Stimulated activated naive CD4-positive, alpha-beta T cell (primary cell): Measurements from ENCODE around the gene MRTFA.

Experiments
- DNase-seq, 6 experiments: peaks; one replicate each; lab custom pipeline; 2025; lab: John Stamatoyannopoulos, UW

The MRTFA gene

DNA sequence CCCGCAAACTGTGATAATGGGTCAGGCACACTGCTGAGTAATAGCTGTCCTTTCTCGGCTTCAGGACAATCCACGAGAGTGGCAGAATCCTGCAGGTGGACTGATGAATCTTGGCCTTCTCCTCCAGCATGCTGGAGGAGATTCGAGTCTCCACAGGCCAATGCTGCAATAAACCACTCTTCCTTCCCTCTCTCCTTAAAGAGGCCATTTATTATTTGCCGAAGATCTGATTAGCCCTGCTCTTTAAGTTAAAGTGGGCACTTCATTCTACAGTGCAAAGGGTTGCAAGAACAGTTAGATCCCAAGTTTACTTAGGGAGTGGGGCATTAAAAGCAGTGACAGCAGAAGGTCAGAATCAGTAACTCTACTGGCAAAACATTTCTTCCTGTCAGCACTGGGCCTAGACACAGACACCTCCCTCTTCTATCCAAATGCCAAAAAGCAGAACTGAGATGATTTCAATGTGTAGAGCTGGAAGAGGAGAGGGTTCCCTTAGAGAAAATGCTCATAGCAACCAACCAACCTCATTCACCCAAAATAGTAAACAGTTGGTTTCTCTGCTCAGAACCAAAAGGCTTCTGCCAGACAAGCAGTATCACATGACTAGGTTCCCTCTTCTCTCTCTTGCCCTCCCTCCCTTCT is 144.4 kb downstream of the MRTFA start:
- peak in 3 of 6 experiments; percentile 16 to 20 (median 17) for DNase-seq

DNA sequence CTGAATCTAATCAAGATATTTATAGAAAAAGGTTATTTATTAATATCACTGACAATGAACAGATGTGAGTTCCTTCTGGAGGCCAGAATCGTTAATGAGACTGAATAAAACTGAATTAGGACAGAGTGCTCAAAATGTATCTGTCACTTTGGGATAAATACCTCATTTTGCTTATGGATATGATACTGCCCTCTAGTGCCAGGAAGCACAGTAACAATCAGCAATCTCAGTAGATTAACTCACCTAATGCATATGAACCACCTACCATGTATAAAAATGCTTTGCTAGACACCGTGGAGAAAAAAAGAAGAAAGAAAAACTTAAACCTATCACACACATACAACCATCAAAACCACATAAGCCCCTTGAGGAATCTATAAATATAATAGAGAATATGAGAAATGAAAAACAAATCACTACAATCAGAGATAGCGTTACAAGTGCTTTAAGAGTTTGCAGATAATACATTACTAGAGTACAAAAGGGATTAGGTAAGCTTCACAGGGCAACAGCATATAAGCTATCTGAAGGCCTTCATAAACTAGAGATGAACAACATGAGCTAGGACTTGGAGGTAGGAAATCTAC is 148.8 kb downstream of the MRTFA start:
- DNase-seq, result peak in 3 of 6 experiments; percentile 25 to 38 (median 33)

- DNase-seq, result no peak
Observed at GRCh38 chr22:40486962-40487602, 149.4 kb downstream of the MRTFA start.

DNA sequence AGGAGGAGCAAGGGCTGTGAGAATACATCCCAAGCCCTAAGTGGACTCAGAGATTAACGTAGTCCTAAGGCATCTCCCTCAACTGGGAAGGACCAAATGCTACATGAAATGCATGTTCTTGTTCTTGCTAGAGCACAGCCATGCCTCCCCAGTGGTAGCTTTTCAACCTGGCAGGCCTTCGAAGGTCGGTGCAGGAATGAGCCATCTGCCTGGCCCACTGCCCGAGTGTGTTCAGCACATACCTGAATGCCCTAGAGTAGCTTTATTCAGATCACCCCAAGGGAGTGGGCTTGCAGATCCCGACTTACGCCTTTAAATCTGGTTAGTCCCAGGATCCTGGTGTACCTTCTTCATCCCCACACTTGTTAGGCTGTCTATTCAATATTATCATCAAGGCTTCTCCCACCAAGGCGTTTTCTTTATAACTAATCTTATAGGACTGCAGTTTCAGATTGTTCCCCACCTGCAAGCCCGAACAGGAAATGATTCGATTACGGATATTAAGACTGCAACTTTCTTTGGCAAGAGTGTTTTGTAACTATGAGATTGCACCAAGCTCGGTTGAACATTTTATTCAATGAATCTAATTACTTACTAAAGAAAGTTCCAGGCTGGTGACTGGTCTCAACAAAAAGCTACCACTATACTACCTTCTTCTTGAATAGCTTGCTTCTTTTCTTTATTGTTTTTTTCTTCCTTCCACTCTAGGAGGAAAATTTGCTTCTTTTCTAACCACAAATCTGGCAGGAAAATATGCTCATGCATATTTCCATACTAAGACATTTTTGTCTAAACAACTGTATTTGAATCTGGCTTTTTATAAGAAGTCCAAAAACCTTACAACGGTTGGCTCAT is 150.5 kb downstream of the MRTFA start:
- DNase-seq, result peak in 1 of 6 experiments; percentile 11

DNA sequence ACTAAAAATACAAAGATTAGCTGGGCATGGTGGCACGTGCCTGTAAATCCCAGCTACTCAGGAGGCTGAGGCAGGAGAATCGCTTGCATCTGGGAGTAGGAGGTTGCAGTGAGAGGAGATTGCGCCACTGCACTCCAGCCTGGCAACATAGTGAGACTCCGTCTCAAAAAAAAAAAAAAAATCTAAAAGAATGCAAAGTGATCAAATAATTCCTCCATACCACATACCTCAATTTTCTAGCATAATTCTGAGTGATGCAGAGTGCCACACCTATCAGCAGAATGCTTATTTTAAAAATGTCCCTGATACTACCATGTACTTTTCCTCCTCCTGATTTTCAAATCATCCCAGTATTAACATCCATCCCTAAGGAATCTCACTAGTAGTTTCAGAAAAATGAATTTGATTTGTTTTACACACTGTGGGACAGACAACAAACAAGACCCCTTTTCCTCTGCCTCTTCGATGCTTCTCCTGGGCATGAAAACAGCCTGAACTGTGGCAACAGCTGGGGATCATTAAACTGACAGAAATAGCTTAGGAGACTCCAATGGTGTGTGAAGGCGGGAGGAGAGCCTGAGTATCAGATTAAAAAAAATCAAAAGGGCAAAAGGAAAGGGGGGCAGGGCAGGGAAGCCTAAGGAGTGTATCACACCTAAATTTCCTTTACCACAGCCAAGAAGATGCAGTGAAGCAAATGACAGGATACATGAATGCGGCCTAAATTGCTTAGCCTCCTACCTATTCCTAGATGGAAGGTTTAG is 151.4 kb downstream of the MRTFA start:
- no peak for DNase-seq

- DNase-seq, result no peak
Observed at GRCh38 chr22:40482886-40483285, 153.6 kb downstream of the MRTFA start.

- DNase-seq, result no peak
Observed at GRCh38 chr22:40482391-40482790, 154.1 kb downstream of the MRTFA start.

DNA sequence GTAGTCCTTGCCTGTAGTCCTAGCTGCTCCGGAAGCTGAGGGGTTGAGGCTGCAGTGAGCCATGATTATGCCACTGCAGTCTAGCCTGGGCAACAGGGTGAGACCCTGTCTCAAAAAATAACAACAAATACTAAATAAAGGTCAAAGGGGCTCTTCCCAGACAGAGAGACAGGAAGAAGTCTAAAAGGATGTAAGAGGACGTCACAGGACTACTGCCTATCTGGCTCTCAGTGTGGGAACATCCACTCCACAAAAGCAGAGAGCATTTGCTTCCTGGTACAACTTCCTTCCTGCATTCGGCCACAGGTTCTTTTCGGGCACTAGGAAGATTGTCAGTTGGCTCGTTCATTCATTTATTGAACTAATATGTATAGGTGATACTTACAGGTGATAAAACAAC is 155.5 kb downstream of the MRTFA start:
- DNase-seq, result no peak

DNA sequence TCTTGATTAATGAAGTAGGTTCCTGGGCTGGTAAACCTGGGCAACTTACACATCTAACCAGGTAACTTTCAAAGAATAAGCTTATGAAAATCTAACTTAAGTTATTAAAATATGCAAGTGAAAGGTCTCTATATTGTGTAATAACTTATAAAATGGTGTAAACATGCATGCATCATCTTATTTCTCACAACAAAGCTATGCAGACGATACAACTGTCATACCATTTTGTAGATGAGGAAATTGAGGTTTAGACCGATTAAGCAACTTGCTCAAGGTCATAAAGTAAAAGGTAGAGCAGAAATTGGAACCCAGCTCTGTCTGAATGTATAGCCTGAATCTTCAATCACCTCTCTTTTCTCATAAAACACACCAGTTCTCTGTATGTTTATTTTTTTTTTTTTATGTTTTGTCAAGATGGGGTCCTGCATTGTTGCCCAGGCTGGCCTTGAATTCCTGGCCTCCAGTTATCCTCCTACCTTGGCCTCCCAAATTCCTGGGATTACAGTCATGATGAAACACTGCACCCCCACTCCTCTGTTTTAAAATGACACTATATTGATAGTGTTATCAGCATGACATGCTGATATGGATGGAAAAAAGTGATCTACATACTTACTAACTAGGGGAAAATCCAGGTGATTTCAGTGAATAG is 156.5 kb downstream of the MRTFA start:
- no peak for DNase-seq

DNA sequence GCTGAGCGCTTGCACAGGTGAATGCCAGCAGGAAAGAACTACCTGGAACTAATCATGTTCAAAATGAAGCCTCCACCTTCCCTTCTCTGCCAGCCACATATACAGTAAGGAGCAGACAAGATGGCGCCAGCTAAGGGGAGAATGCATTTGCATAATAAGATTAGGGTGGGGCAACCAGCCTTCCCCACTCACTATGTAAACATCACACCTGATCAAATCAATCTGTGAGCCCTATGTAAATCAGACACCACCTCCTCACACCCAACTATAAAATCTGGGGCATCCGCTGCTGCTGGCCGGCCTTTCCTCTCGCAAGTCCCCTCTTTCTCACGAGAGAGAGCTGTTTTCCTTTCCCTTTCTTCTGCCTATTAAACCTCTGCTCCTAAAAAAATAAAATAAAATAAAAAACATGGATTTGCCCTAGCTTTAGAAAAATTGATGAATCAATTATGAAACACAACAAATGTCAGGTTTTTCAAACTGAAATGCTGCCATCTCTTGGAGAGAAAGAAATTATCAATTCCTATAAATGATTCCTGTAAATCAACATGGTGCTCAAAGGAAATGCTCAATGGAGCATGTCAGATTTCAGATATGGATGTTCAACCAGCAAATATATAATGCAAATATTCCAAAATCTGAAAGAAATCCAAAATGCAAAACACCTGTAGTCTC is 157.3 kb downstream of the MRTFA start:
- peak in 1 of 6 experiments; percentile 14 for DNase-seq

DNA sequence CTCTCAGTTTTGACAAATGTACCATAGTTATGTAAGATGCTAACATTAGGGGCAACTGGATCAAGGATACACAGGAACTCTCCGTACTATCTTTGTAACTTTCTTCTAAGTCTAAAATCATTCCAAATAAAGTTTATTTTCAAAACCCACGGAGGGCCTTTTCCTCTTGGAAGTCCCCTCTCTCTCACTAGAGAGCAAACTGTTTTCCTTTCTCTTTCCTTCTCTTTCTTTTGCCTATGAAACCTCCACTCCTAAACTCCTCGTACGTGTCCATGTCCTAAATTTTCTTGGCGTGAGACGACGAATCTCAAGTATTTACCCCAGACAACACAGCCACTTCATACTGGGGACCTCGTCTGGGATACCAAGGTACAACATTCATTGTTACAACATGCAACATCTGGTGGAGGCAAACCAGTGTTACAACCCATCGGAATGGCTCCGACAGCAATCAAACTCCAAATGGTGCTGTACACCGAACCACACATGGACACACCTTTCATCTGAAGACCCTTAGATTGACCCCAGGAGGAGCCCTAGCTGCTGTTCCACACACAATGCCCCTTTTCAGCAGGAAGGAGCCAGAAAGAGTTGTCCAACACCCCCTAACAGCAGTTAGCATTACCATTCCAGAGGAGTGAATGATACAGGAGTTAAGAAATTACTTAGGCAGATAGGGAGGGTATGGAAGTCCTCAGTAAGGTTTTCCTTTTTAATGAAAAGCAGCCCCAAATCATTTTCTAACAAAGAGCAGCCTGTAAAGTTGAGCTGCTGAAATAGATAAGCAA is 158.0 kb downstream of the MRTFA start:
- DNase-seq, result no peak

GRCh38 chr22:40477683-40478337 is 158.7 kb downstream of the MRTFA start:
- no peak for DNase-seq

DNA sequence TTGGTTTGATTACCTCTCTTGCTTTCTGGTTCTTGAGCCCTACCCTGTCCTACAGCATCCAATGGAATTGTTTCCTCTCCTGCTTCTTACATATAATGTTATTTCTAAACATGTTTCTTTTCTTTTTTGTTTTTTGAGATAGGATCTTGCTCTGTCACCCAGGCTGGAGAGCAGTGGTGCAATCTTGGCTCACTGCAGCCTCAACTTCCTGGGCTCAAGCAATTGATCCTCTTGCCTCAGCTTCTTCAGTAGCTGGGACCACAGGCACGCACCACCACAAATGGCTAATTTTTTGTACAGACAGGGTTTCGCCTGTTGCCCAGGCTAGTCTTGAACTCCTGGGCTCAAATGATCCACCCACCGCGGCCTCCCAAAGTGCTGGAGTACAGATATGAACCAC is 160.2 kb downstream of the MRTFA start:
- DNase-seq, result no peak

DNA sequence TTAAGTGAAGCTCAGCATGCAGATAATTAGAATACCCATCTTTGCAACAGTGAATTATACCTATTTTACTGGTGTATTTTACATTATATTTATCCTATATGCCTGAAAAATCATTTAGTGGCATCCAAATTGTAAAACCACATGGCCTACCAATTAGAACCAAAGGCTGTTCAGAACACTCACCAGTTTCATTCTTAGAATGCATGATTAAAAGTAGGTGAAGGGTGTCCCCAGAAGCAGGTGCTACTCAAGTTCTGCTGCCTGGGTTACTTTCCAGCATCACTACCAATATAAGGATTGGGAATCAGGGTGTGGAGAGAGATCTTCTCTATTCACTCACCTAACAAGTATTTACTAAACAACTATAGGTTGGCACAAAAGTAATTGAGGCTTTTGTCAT is 162.8 kb downstream of the MRTFA start:
- no peak for DNase-seq

DNA sequence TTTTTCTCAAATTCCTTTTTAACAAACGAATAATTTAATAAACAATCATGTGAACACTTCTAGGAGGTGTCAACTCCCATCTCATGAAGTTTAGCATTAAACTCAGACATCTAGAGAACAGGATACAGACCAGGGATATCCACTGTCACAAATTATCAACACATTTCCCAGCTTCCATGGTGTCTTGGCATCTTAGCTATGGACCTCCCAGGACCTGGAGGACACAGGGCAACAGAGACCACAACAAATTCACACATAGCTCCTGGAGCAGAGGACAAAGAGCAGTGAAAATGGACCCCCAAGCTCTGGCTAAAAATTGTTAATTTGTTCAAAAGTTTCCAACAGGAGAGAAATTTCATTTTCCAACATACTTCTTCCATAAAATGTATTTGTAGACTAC is 163.9 kb downstream of the MRTFA start:
- DNase-seq, result no peak

DNA sequence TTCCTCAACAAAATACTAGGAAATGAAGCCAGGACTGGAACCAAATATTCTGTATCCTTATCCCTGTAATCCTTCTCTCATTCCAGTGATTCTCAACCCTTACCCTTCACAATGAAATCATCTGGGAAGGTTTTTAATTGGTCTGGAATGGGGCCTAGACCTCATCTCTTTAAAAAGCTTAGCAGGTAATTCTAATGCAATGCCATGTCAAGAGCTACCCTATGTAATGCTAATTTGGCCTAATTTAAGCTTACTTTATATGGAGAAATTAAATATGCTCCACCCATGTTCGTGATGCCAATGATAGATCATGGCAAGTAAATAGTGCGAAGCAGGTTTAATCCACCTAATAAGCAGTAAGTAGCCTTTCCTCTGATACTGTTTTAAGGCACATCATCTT is 164.5 kb downstream of the MRTFA start:
- no peak for DNase-seq

DNA sequence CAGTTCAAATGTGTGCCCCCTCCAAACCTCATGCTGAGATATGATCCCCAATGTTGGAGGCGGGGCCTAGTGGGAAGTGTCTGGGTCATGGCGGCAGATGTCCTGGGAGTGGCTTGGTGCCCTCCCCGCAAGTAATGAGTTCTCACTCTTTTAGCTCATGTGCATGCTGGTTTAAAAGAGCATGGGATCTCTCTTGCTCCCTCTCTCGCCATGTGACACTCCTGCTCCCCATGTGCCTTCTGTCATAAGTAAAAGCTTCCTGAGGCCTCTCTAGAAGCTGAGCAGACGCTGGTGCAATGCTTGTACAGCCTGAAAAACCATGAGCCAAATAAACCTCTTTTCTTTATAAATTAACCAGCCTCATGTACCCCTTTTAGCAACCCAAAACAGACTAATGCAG is 167.3 kb downstream of the MRTFA start:
- no peak for DNase-seq

GRCh38 chr22:40468616-40469015 is 167.9 kb downstream of the MRTFA start:
- no peak for DNase-seq

- no peak for DNase-seq
Observed at GRCh38 chr22:40466976-40467375, 169.5 kb downstream of the MRTFA start.
